ENCODE data around the gene KCNQ1.
"Not testable (repeated sequence)": the region's sequence is repeated elsewhere in the genome, so short reads cannot be mapped to it uniquely, and the experiment has no call there.

KCNQ1 gene

GRCh38 chr11:2477936-2478335 is 33.1 kb downstream of the KCNQ1 start:
- DNase-seq = no peak

GRCh38 chr11:2480067-2480873 is 35.5 kb downstream of the KCNQ1 start:
- DNase-seq = not testable (repeated sequence)

GRCh38 chr11:2480874-2481220 is 36.0 kb downstream of the KCNQ1 start:
- DNase-seq = no peak

GRCh38 chr11:2481253-2481652 is 36.4 kb downstream of the KCNQ1 start:
- peak; percentile 11 for DNase-seq

- DNase-seq = no peak
Observed at GRCh38 chr11:2482204-2482603, 37.4 kb downstream of the KCNQ1 start.

GRCh38 chr11:2482745-2483144 is 37.9 kb downstream of the KCNQ1 start:
- DNase-seq = peak; percentile 17

- DNase-seq = peak; percentile 72
Observed at GRCh38 chr11:2483426-2483825, 38.6 kb downstream of the KCNQ1 start.

GRCh38 chr11:2484576-2485125 is 39.8 kb downstream of the KCNQ1 start:
- DNase-seq = no peak

GRCh38 chr11:2488004-2488403 is 43.2 kb downstream of the KCNQ1 start:
- no peak for DNase-seq

GRCh38 chr11:2489083-2489482 is 44.3 kb downstream of the KCNQ1 start:
- DNase-seq = no peak

GRCh38 chr11:2497951-2498350 is 53.1 kb downstream of the KCNQ1 start:
- DNase-seq = not testable (repeated sequence)

GRCh38 chr11:2498750-2499149 is 53.9 kb downstream of the KCNQ1 start:
- no peak for DNase-seq

- no peak for DNase-seq
Observed at GRCh38 chr11:2507212-2507901, 62.5 kb downstream of the KCNQ1 start.

- no peak for DNase-seq
Observed at GRCh38 chr11:2507945-2508749, 63.3 kb downstream of the KCNQ1 start.

GRCh38 chr11:2508793-2509192 is 64.0 kb downstream of the KCNQ1 start:
- DNase-seq = no peak

- no peak for DNase-seq
Observed at GRCh38 chr11:2509481-2510001, 64.7 kb downstream of the KCNQ1 start.

- no peak for DNase-seq
Observed at GRCh38 chr11:2510626-2511402, 66.0 kb downstream of the KCNQ1 start.

- no peak for DNase-seq
Observed at GRCh38 chr11:2511421-2512369, 66.9 kb downstream of the KCNQ1 start.

GRCh38 chr11:2512431-2513407 is 67.9 kb downstream of the KCNQ1 start:
- no peak for DNase-seq

GRCh38 chr11:2513441-2513840 is 68.6 kb downstream of the KCNQ1 start:
- DNase-seq = no peak
